Stimulated activated CD4-positive, alpha-beta T cell treated with anti-CD3 and anti-CD28 coated beads, TNF-alpha, amount 100 ng/mL, for 48 hours (primary cell): ENCODE data around the gene HEBP1.

Source experiments
- DNase-seq, 3 donors: peaks; one replicate each; pipeline ENCODE4 v3.0.0-alpha.2; 2020; ENCODE audit warnings: low read depth in 3 of 3

The HEBP1 gene

GRCh38 chr12:13023811-13024530 is 23.9 kb upstream of the HEBP1 start:
- DNase-seq, result no peak

DNA sequence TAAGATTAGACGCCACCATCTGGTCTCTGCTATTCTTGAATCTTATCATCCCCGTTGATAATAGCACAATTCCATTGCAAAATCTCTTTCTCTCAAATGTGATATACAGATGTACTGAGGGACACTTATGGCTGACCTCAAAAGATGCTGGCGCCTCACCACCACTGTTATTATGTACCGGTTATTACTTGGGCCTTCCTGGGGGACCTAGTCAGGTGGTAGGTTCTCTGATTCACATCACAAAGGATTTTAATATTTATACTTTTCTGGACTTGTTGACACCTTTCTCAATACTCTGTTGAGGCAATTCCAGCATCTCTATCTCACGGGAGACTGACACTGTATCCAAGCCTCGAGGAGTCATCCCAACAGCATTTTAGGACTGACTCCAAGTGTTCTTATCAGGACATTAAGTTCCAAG is 22.8 kb upstream of the HEBP1 start:
- no peak for DNase-seq

DNA sequence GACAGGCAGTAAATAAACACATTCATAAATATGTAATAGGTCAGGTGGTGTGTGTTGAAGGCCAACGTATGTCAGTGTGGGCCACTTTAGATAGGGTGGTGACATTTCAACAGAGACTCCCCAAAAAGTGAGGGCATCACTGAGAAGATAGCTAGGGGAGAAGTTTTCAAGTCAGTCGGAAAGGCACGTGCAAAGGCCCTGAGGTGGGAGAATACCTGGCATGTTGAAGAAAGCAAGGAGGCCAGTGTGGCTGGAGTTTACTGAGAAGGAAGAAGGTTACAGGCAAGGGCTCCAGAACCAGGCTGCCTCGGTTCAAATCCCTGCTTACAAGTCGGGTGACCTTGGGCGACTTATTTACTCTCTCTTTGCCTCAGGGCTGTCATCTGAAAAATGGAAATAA is 11.0 kb upstream of the HEBP1 start:
- no peak for DNase-seq

- DNase-seq, result no peak
These were observed 8.8 kb upstream of the HEBP1 start for GRCh38 chr12:13008741-13009380.

- no peak for DNase-seq
These were observed 7.6 kb upstream of the HEBP1 start for GRCh38 chr12:13007496-13008233.

DNA sequence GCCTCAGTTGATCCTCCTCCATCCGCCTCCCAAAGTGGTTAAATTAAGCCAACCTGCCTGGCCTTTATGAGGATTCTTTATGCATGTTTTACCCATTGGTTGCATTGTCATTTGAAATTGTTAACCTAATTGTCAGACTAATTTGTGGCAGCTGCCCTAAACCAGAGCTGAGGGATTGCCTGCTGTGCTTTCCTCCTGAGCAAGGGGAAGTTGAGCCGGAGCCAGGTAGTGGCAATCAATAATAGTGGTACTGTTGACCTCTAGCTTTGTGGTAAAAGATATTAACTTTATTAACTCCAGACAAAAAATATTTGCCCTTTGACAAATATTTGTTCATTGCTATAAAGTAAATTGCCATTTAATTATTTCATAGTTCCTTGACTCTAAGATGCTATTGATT is 5.6 kb upstream of the HEBP1 start:
- no peak for DNase-seq

DNA sequence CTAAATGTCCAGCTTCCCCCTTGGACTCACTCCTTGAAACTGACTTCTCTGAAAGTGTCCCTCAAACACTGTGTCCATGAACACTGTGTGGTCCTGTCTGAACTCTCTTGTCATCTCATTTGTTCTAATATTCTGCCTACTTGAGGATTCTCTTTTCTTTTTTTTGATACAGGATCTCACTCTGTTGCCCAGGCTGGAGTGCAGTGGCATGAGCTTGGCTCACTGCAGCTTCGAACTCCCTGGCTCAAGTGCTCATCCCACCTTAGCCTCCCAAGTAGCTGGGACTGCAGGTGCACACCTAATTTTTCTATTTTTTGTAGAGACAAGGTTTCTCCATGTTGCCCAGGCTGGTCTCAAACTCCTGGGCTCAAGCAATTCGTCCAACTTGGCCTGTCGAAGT is 4.9 kb upstream of the HEBP1 start:
- no peak for DNase-seq

DNA sequence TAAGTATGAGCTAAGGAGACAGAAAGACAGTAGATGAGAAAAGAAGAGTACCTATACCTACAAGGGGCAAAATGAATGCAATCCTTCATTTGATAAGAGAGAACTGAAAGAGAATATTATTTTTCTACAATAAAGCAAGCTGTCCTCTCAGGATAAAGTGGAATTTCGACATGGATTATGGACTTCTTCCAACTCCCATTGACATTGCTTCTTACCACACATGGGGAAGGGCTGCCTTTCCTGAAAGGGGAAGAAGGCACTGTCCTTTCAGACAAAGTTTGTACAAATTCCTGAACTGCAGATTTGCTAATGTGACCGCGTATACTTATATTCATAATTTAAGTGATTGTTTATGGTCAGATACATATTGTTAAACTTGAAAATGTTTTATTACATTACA is 4.3 kb upstream of the HEBP1 start:
- no peak for DNase-seq

GRCh38 chr12:13002301-13003097 is 2.4 kb upstream of the HEBP1 start:
- DNase-seq, result no peak

DNA sequence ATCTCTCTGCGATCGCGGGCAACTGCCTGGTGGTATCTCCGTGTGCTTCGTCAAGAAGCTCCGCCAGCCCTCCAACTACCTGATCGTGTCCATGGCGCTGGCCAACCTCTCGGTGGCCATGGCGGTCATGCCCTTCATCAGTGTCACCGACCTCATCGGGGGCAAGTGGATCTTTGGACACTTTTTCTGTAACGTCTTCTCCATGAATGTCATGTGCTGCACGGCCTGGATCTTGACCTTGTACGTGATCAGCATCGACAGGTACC is 1.6 kb upstream of the HEBP1 start:
- DNase-seq, result no peak

GRCh38 chr12:13000925-13001774 is 1.1 kb upstream of the HEBP1 start:
- DNase-seq, result peak in 1 of 3 donors; percentile 30

GRCh38 chr12:13000616-13000924 is 505 bp upstream of the HEBP1 start:
- no peak for DNase-seq

- no peak for DNase-seq
These were observed 650 bp downstream of the HEBP1 start for GRCh38 chr12:12999271-12999958.

DNA sequence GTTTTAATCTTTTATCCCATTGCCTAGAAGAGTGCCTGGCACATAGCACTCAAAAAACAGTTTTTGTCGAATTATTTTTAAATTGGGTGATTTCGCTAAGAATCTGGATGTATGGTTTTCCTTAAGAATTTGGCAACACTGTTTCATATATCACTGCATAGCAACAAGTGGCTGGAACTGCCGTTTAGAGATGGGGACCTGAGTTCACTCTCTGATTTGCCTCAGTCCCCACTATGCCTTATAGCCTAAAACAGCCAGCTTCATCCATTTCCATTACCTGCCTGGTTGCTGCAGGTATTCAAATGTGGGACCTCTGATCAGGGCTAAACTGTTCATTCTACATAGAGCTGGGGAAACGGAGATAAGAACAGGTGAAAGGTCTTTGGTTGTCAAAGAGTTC is 1.8 kb downstream of the HEBP1 start:
- no peak for DNase-seq

DNA sequence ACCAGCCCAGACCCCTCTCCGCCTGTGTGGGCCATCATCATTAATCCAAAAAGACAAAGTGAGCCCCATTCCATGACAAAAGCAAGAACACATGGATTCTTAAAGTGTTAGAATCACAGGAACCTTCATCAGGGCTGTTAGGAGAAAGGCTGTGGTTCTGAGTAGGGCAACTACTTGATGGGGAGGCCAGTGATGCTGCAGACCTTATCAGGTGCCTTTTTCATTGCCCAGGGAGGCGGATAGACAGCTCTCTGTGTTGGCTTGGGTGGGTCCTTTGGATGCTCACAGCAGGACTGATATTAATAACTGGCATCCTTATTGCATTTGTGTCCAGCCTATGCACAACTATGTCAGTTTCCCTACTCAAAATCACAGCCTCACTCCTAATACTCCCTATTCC is 2.3 kb downstream of the HEBP1 start:
- no peak for DNase-seq

DNA sequence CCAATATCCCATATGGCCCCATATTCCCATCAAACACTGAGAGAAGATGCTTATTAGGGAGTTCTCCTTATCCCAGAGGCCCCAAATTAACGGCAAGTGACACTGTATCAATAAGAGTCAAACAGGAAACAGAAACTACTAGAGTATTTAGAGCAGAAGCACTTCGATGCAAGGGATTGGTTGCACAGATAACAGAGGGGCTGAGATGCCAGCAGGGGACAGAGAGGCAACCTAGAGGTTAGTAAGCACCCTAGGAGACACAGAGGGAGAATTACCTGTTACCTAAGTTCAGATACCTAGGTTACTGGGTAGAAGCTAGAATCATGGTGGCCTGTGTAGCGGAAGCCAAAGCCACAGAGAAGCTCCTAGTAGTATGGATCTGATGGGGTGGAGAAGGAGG is 2.9 kb downstream of the HEBP1 start:
- DNase-seq, result no peak

DNA sequence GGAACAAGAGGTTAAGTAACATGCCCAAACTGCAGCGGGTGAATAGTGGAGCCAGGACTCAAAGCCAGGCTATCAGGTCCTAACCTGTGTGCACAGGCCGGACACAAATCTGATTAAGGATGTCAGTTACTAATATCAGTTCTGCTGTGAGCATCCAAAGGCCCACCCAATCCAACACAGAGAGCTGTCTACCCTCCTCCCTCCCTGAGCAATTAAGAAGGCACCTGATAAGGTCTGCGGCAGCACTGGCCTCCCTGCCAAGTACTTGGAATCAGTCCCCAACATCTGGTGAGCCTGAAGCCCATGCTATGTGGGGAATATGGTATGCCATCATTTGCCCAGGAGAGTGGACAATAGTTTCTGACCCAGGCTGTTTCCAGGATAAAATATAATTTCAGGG is 3.9 kb downstream of the HEBP1 start:
- no peak for DNase-seq

DNA sequence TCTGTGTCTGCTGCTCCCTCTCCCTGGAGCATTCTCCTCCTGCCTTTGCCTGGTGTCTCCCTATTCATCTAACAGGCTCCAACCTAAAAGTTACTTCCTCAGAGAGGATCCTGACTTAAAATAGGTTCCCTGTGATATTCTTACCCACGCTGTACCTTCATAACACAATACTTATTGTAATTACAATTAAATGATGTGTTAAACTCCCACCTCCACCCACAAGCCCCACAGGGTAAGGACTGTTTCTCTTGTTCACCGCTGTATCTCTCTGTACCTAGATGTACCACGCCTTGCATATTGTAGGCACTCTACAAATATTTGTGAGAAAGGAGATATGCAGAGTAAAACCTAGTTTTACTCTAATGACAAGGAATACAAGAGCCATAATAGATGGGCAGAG is 5.0 kb downstream of the HEBP1 start:
- DNase-seq, result no peak

- no peak for DNase-seq
These were observed 6.7 kb downstream of the HEBP1 start for GRCh38 chr12:12993367-12993766.

DNA sequence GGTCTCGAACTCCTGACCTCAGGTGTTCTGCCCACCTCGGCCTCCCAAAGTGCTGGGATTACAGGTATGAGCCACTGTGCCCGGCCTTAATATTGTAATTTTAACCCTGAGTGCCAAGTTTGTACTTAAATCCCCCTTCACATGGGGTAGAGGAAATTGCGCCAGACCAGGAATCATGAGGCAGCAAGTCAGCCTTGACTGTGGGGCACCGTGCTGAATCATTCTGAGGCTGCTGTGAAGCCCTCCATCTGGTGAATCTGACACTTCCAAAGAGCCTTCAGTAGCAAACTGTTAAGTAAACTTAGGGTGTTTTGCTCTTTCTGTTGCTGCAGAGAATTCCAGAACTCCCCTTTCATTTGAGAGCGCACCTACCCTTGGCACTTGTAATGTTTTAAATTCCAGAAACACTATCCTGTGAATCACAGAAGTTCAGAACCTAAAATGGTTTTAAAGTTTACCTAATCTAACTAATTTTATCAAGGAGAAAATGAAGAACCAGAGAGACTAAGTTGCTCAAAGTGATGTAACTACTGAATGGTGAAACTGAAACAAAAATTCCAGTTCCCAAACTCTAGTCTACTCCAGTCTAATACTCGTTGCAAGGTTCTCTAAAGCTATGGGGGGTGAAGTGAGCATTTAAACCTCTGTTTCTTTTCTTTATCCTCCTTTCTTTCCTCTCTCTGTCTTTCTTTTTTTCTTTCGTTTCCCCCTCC is 7.5 kb downstream of the HEBP1 start:
- DNase-seq, result no peak
